Sigmoid colon (tissue), 4 donors: ENCODE data around the gene SDK1.

Experiments used
- CTCF ChIP-seq, 4 experiments: fragments of 450-650 bp in 3 of 4; fragments of 200-600 bp in 1 of 4; IDR thresholded peaks; one replicate each; pipeline ENCODE4 v1.5.1; 2016 to 2019; ENCODE audit warnings: antibody characterized with exemption in 4 of 4, mild to moderate bottlenecking in 3 of 4, moderate library complexity in 2 of 4
- EP300 ChIP-seq, 4 donors: sonication (generic); formaldehyde crosslinking; IDR thresholded peaks; one replicate each; pipeline ENCODE4 v1.6.1; 2017; ENCODE audit warnings: antibody characterized with exemption in 4 of 4
- POLR2A ChIP-seq, 2 donors: fragments of 450-650 bp; IDR thresholded peaks; one replicate each; pipeline ENCODE4 v1.6.1; 2016; ENCODE audit warnings: antibody characterized with exemption in 2 of 2, mild to moderate bottlenecking in 2 of 2, moderate library complexity in 2 of 2

DNA sequence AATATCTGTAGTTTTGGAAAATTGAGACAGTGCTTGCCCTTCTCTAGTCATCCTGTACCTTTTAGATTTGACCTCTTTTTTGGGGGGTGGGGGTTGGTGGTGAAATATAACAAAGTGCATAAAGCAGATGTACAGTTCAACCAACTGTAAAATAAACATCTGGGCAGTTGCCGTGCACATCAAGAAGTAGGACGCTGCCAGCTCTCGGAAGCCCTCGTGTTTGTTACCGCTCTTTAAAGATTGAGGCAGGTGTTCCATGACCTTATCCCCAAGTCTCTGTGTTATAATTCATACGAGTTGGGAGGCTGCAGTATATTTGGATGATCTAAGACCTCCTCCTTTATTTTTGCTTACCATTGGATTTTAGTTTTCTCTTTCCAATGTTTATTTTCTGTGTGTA lies 55.1 kb downstream of the SDK1 start:
- TF ChIP-seq POLR2A (IDR thresholded peaks at IDR 0.05) (no peak), CTCF (IDR thresholded peaks at IDR 0.05) (no peak), EP300 (IDR thresholded peaks at IDR 0.05) (no peak)
